ENCODE results near the gene PLEKHG4B.
"Not testable (repeated sequence)": the region's sequence is repeated elsewhere in the genome, so short reads cannot be mapped to it uniquely, and the experiment has no call there.

PLEKHG4B gene, protein sequence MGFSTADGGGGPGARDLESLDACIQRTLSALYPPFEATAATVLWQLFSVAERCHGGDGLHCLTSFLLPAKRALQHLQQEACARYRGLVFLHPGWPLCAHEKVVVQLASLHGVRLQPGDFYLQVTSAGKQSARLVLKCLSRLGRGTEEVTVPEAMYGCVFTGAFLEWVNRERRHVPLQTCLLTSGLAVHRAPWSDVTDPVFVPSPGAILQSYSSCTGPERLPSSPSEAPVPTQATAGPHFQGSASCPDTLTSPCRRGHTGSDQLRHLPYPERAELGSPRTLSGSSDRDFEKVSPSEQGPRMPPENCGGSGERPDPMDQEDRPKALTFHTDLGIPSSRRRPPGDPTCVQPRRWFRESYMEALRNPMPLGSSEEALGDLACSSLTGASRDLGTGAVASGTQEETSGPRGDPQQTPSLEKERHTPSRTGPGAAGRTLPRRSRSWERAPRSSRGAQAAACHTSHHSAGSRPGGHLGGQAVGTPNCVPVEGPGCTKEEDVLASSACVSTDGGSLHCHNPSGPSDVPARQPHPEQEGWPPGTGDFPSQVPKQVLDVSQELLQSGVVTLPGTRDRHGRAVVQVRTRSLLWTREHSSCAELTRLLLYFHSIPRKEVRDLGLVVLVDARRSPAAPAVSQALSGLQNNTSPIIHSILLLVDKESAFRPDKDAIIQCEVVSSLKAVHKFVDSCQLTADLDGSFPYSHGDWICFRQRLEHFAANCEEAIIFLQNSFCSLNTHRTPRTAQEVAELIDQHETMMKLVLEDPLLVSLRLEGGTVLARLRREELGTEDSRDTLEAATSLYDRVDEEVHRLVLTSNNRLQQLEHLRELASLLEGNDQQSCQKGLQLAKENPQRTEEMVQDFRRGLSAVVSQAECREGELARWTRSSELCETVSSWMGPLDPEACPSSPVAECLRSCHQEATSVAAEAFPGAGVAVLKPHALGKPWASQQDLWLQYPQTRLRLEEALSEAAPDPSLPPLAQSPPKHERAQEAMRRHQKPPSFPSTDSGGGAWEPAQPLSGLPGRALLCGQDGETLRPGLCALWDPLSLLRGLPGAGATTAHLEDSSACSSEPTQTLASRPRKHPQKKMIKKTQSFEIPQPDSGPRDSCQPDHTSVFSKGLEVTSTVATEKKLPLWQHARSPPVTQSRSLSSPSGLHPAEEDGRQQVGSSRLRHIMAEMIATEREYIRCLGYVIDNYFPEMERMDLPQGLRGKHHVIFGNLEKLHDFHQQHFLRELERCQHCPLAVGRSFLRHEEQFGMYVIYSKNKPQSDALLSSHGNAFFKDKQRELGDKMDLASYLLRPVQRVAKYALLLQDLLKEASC (N-terminal part only)

DNA sequence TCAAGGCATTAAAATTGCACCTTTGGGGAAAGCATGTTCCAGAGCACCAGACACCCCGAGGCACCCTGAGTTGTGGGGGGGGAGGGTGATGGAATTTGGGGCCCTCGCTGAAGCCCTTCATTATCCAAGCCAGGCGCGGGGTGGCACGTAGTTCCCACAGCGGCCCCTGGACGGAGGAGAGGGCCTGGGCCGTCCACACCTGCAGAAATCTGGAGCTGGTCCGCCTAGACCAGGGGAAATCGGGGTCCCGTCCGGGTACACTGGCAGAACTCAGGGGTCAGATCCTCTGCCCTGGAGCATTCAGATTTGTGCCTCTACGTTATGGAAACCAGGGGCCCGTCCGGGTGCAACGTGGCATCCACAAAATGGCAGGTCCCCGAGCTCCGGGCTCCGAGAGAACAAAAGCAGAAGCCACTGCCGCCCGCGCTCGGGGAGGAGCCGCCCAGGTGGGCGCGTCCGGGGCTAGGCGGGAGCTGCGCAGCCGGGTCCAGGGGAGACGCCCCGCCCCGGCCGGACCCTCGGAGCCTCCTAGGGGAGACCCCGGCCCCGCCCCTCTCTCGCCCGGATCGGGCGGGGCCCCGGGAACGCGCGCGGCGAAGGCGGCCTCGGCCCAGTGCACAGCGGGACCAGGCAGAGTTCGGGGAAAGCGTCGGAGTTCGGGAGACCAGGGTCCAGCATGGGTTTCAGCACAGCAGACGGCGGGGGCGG, at the start of gene PLEKHG4B:
PLEKHG4B (plus strand) TSS at position 613 of the 708 bp plus-strand sequence; CDS start at position 677, 64 bp downstream.
- in situ Hi-C loops (cut with HindIII; ENCODE audit: low pct_unique_long_range_greater_than_20kb, low sequenced_read_pairs): no loop called here
- peak; percentile 90 to 93 for DNase-seq (ENCODE audit: low read depth in 1 of 2, low spot score in 1 of 2)

DNA sequence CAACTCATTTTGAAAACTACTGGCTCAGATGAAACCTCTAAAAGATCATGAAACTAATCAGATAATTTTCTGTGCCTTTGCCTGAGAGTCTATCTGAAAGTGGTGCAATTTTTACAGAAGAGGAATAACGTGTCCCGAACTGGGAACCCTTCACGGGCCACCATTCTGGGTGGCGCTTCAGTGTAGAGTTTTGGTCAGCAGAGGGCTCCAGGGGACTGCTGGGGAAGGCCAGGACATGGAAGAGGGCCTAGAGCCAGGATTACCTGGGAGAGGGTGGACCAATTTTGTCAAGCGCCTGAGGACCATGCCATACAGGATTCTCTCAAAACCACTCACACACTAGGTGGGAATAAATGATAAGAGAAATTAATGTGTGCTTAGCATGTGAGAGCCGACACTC, 49.7 kb upstream of the PLEKHG4B start:
- no peak for TF ChIP-seq JUND (IDR thresholded peaks at IDR 0.05; ENCODE audit: low read depth)
- DNase-seq (ENCODE audit: low read depth in 1 of 2, low spot score in 1 of 2): peak in 1 of 2 experiments; percentile 82
- in situ Hi-C loops (cut with HindIII; ENCODE audit: low pct_unique_long_range_greater_than_20kb, low sequenced_read_pairs): no loop called here

More for the DNA sequence above, at the start of gene PLEKHG4B:
- no peak for TF ChIP-seq JUND (IDR thresholded peaks at IDR 0.05; ENCODE audit: low read depth)

DNA sequence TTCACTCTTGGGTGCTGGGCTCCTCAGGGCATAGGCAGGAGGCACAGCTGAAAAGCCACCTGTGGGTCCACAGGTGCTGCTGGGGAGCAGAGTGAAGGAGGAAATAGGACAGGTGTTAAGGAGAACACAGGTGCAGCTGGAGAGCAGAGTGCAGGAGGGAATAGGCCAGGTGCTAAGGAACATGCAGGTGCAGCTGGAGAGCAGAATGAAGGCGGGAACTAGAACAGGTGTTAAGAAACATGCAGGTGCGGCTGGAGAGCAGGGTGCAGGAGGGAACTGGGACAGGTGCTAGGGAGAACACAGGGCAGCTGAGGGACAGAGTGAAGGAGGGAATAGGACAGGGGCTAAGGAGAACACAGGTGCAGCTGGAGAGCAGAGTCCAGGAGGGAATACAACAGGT, 43.8 kb upstream of the PLEKHG4B start:
- no peak for TF ChIP-seq JUND (IDR thresholded peaks at IDR 0.05; ENCODE audit: low read depth)
- in situ Hi-C loops (cut with HindIII; ENCODE audit: low pct_unique_long_range_greater_than_20kb, low sequenced_read_pairs): no loop called here
- no peak for DNase-seq (ENCODE audit: low read depth in 1 of 2, low spot score in 1 of 2)

DNA sequence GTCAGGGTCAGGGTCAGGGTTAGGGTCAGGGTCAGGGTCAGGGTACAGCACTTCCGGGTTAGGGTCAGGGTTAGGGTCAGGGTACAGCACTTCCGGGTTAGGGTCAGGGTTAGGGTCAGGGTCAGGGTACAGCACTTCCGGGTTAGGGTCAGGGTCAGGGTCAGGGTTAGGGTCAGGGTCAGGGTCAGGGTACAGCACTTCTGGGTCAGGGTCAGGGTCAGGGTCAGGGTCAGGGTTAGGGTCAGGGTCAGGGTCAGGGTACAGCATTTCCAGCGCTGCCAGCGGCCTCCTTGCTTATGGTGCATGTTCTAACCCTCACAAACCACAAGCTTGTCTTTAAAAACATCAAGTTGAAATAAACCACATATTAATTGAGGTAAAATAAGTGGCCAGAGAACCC, 42.4 kb upstream of the PLEKHG4B start:
- DNase-seq (ENCODE audit: low read depth in 1 of 2, low spot score in 1 of 2); in situ Hi-C loops (cut with HindIII; ENCODE audit: low pct_unique_long_range_greater_than_20kb, low sequenced_read_pairs): not testable (repeated sequence)

DNA sequence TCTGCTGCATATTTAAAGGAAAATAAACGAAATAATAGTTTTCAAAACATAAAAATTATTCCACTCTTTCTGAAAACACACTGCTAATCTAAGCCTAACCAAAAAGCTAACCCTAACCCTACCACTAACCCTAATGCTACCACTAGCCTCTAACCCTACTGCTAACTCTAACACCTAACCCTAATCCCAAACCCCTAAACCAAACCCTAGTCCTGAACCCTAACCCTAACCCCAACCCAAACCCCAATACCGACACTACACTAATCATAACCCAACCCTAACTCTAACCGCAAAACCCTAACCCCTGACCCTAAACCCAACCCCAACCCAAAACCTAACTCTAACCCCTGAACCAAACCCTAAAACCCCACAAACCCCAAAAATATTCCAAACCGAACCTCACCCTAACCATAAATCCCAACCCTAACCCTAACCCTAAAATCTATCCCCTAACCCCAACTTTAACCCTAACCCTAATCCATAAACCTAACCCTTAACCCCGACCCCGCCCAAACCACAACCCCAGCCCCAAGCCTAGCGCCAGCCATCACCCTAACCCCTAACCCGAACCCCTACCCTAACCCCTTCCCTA, 41.9 kb upstream of the PLEKHG4B start:
- in situ Hi-C loops (cut with HindIII; ENCODE audit: low pct_unique_long_range_greater_than_20kb, low sequenced_read_pairs): no loop called here
- TF ChIP-seq JUND (IDR thresholded peaks at IDR 0.05; ENCODE audit: low read depth): no peak
- no peak for DNase-seq (ENCODE audit: low read depth in 1 of 2, low spot score in 1 of 2)

DNA sequence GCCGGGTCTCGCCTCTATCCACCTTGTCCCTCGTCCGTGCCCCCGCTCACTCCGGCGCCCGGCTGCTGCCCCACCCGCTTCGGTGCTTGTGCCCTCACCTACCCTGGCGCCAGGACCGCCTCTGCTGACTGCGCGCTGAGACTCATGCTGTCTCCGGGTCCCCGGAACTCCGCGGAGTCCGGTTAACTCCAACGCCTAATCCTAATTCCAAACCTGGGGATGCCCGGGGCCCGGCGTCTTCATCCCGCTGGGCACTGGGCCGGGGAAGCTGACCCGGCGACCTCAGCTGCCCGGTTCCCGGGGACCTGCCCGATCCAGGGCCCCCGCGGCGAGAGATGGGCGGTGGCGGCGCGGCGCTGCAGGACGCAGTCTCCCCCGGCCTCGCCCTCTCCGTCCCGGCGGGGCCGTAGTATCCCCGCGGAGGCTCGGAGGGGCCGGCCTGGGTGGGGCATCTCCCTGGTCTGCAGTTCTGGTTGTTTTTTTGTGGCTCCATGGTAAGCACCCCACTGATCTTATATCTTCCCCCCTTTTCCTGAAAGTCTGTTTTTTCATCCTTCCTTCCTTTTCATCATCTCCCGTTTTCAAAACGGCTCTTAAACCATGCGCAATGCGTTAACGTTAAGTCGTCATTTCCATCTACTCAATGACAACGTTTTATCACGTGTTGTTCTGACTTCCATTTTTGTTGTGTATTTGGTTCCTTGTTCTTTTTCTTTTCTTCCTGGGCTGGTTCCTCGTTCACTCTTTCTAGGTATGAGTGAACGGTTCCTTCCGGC, 41.1 kb upstream of the PLEKHG4B start:
- DNase-seq (ENCODE audit: low read depth in 1 of 2, low spot score in 1 of 2): no peak
- in situ Hi-C loops (cut with HindIII; ENCODE audit: low pct_unique_long_range_greater_than_20kb, low sequenced_read_pairs): no loop called here
- TF ChIP-seq JUND (IDR thresholded peaks at IDR 0.05; ENCODE audit: low read depth): no peak

DNA sequence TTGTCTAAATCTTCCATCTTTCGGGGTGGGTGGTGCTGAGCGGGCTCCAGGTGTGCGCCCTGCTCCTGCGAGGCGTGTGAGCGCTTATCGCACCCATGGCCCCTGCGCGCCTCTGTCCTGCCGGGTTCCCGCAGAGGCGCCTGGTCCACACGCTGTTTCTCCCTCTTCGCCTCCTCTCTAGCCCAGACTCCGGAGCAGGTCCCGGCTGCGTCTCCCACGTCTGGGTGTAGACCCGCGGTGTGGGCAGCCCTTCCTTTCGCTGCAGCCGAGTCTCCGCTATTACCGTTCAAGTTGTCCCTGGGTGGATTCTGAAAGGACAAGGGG, 40.5 kb upstream of the PLEKHG4B start:
- no peak for DNase-seq (ENCODE audit: low read depth in 1 of 2, low spot score in 1 of 2)
- in situ Hi-C loops (cut with HindIII; ENCODE audit: low pct_unique_long_range_greater_than_20kb, low sequenced_read_pairs): no loop called here
- no peak for TF ChIP-seq JUND (IDR thresholded peaks at IDR 0.05; ENCODE audit: low read depth)

DNA sequence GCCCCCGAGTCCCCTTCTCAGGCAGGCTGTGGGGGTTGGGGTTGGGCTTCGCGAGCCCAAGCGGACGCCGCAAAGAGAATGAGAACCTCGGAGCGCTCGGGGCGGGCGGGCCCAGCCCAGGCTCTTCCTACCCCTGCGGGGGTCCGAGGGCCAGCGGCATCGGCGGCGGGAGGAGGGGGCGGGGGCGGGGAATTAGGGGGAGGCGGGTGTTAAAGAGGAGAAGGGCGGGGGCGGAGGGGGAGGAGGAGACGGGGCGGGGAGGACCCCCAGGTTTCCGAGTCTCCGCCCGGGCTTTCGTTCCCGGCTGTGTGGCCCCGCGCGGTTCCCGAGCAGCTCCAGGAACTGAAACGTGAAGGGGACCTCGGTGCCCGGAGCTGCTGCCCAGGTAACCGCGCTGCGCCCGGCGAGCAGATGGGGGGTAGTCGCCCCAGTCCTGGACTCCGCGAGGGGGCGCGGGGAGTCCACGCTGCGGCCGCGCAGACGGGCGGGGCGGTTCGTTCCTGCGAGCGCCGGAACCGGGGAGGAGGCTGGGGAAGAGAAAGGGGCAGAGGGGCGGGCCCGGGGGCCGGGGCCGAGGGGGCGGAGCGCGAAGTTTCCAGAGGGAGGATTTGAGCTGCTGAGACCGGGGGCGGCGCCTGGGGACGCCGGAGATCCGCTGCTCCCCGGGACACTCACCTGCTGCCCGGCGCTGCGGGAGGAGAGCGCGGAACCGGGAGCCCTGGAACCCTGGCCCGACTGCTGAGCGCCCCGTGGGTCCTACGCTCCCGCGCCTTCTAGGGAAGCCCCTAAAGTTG, 38.4 kb upstream of the PLEKHG4B start:
- no peak for TF ChIP-seq JUND (IDR thresholded peaks at IDR 0.05; ENCODE audit: low read depth)
- in situ Hi-C loops (cut with HindIII; ENCODE audit: low pct_unique_long_range_greater_than_20kb, low sequenced_read_pairs): no loop called here
- DNase-seq (ENCODE audit: low read depth in 1 of 2, low spot score in 1 of 2): peak; percentile 89 to 92

DNA sequence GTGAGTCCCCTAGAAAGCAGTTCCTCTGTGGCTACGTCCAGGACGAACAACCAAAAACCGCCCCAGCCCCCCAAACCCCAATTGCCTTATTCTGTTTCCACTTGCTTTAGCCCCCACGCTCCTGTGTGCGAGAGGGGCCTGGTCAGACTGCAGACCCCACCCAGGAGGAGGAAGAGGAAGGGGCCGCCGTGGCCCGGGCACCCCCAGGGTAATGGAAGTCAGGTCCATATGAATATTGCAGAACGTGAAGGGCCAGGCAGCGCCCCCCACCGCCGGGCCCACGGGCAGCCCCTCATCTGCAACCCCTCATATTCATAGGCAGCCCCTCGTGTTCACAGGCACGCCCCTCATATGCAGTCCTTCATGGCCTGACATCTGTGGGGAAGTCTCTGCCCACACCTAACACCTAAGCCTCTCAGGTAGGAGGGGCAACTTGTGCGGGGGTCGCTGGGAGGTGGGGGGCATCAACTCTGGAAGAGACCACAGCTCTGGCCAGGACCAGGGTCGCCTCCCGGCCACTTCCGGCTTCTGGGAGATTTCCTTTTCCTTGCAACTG, 37.7 kb upstream of the PLEKHG4B start:
- no peak for TF ChIP-seq JUND (IDR thresholded peaks at IDR 0.05; ENCODE audit: low read depth)
- no peak for DNase-seq (ENCODE audit: low read depth in 1 of 2, low spot score in 1 of 2)
- in situ Hi-C loops (cut with HindIII; ENCODE audit: low pct_unique_long_range_greater_than_20kb, low sequenced_read_pairs): no loop called here

All from T47D (cell line).